GM10266 (cell line): ENCODE measurements around the gene NR0B2.
"Not testable (repeated sequence)": the region's sequence is repeated elsewhere in the genome, so short reads cannot be mapped to it uniquely, and the experiment has no call there.

ENCODE experiments used
- DNase-seq: peaks from one replicate; pipeline ENCODE4 v3.0.0; 2012; ENCODE audit errors: extremely low spot score
- CTCF ChIP-seq: IDR thresholded peaks from 2 replicates; pipeline ENCODE4 v1.5.1; 2012; ENCODE audit warnings: mild to moderate bottlenecking, low read depth; ENCODE audit not compliant: control insufficient read depth, insufficient read depth; ENCODE audit errors: missing control alignments

The NR0B2 gene

GRCh38 chr1:26953374-26953773 is 39.6 kb upstream of the NR0B2 start:
- TF ChIP-seq CTCF, result no peak

GRCh38 chr1:26951821-26952497 is 38.2 kb upstream of the NR0B2 start:
- no peak for TF ChIP-seq CTCF
- no peak for DNase-seq

More at GRCh38 chr1:26953374-26953773, 39.6 kb upstream of the NR0B2 start:
- no peak for DNase-seq

- DNase-seq, result no peak
- no peak for TF ChIP-seq CTCF
These were observed 37.4 kb upstream of the NR0B2 start for GRCh38 chr1:26951216-26951615.

GRCh38 chr1:26950602-26951001 is 36.8 kb upstream of the NR0B2 start:
- no peak for DNase-seq
- TF ChIP-seq CTCF, result no peak

GRCh38 chr1:26949926-26950319 is 36.1 kb upstream of the NR0B2 start:
- no peak for DNase-seq
- no peak for TF ChIP-seq CTCF

GRCh38 chr1:26949266-26949925 is 35.6 kb upstream of the NR0B2 start:
- no peak for TF ChIP-seq CTCF
- DNase-seq, result no peak

GRCh38 chr1:26948725-26949057 is 34.9 kb upstream of the NR0B2 start:
- DNase-seq, result not testable (repeated sequence)
